ENCODE results near the gene BAIAP2.
"Not testable (repeated sequence)": the region's sequence is repeated elsewhere in the genome, so short reads cannot be mapped to it uniquely, and the experiment has no call there.

BAIAP2 gene

GRCh38 chr17:81078026-81078913, 43.3 kb downstream of the BAIAP2 start:
- not testable (repeated sequence) for H3K4me3 ChIP-seq (ENCODE audit: low read length); H3K4me1 ChIP-seq (ENCODE audit: control insufficient read depth, insufficient read depth, low read length); H3K9ac ChIP-seq (ENCODE audit: low read length); H3K27ac ChIP-seq (ENCODE audit: low read depth, low read length); H3K36me3 ChIP-seq (ENCODE audit: control insufficient read depth, insufficient read depth, low read length); H3K27me3 ChIP-seq (ENCODE audit: control insufficient read depth, insufficient read depth, low read length)

- Histone ChIP-seq H3K36me3 (ENCODE audit: control insufficient read depth, insufficient read depth, low read length) (no peaks in the 10 kb centered on the region), H3K27ac (ENCODE audit: low read depth, low read length) (no peak overlapping the region), H3K4me3 (ENCODE audit: low read length) (no peak overlapping the region), H3K9ac (ENCODE audit: low read length) (no peak overlapping the region), H3K4me1 (ENCODE audit: control insufficient read depth, insufficient read depth, low read length) (no peaks in the 10 kb centered on the region), H3K27me3 (ENCODE audit: control insufficient read depth, insufficient read depth, low read length) (no peaks in the 10 kb centered on the region)
Observed at GRCh38 chr17:81080019-81080418, 45.1 kb downstream of the BAIAP2 start.

GRCh38 chr17:81081222-81082176, 46.5 kb downstream of the BAIAP2 start:
- Histone ChIP-seq H3K9ac (ENCODE audit: low read length) (no peak overlapping the region), H3K4me1 (ENCODE audit: control insufficient read depth, insufficient read depth, low read length) (no peaks in the 10 kb centered on the region), H3K4me3 (ENCODE audit: low read length) (no peak overlapping the region), H3K27me3 (ENCODE audit: control insufficient read depth, insufficient read depth, low read length) (no peaks in the 10 kb centered on the region), H3K27ac (ENCODE audit: low read depth, low read length) (peak overlapping the region; percentile 0), H3K36me3 (ENCODE audit: control insufficient read depth, insufficient read depth, low read length) (no peaks in the 10 kb centered on the region)

GRCh38 chr17:81082177-81083073, 47.5 kb downstream of the BAIAP2 start:
- H3K4me3 ChIP-seq (ENCODE audit: low read length): no peak overlapping the region
- H3K27ac ChIP-seq (ENCODE audit: low read depth, low read length): peak overlapping the region; percentile 18
- peaks cover 2% of the 10 kb centered on the region for H3K36me3 ChIP-seq (ENCODE audit: control insufficient read depth, insufficient read depth, low read length)
- no peaks in the 10 kb centered on the region for H3K4me1 ChIP-seq (ENCODE audit: control insufficient read depth, insufficient read depth, low read length)
- H3K27me3 ChIP-seq (ENCODE audit: control insufficient read depth, insufficient read depth, low read length): no peaks in the 10 kb centered on the region
- no peak overlapping the region for H3K9ac ChIP-seq (ENCODE audit: low read length)

GRCh38 chr17:81083125-81083765, 48.3 kb downstream of the BAIAP2 start:
- Histone ChIP-seq H3K27me3 (ENCODE audit: control insufficient read depth, insufficient read depth, low read length) (no peaks in the 10 kb centered on the region), H3K9ac (ENCODE audit: low read length) (no peak overlapping the region)

GRCh38 chr17:81084680-81085419, 49.9 kb downstream of the BAIAP2 start:
- Histone ChIP-seq H3K4me1 (ENCODE audit: control insufficient read depth, insufficient read depth, low read length) (no peaks in the 10 kb centered on the region), H3K36me3 (ENCODE audit: control insufficient read depth, insufficient read depth, low read length) (peaks cover 4% of the 10 kb centered on the region), H3K27ac (ENCODE audit: low read depth, low read length) (no peak overlapping the region), H3K4me3 (ENCODE audit: low read length) (no peak overlapping the region), H3K9ac (ENCODE audit: low read length) (no peak overlapping the region), H3K27me3 (ENCODE audit: control insufficient read depth, insufficient read depth, low read length) (no peaks in the 10 kb centered on the region)

More at GRCh38 chr17:81083125-81083765, 48.3 kb downstream of the BAIAP2 start:
- Histone ChIP-seq H3K36me3 (ENCODE audit: control insufficient read depth, insufficient read depth, low read length) (peaks cover 4% of the 10 kb centered on the region), H3K4me1 (ENCODE audit: control insufficient read depth, insufficient read depth, low read length) (no peaks in the 10 kb centered on the region), H3K4me3 (ENCODE audit: low read length) (no peak overlapping the region), H3K27ac (ENCODE audit: low read depth, low read length) (peak overlapping the region; percentile 18)

GRCh38 chr17:81085420-81085911, 50.5 kb downstream of the BAIAP2 start:
- Histone ChIP-seq H3K4me3 (ENCODE audit: low read length) (no peak overlapping the region), H3K9ac (ENCODE audit: low read length) (no peak overlapping the region), H3K36me3 (ENCODE audit: control insufficient read depth, insufficient read depth, low read length) (peaks cover 4% of the 10 kb centered on the region), H3K27me3 (ENCODE audit: control insufficient read depth, insufficient read depth, low read length) (no peaks in the 10 kb centered on the region), H3K4me1 (ENCODE audit: control insufficient read depth, insufficient read depth, low read length) (no peaks in the 10 kb centered on the region), H3K27ac (ENCODE audit: low read depth, low read length) (no peak overlapping the region)

GRCh38 chr17:81086789-81087551, 52.0 kb downstream of the BAIAP2 start:
- no peak overlapping the region for H3K9ac ChIP-seq (ENCODE audit: low read length)
- H3K27me3 ChIP-seq (ENCODE audit: control insufficient read depth, insufficient read depth, low read length): no peaks in the 10 kb centered on the region
- peaks cover 4% of the 10 kb centered on the region for H3K36me3 ChIP-seq (ENCODE audit: control insufficient read depth, insufficient read depth, low read length)
- no peak overlapping the region for H3K27ac ChIP-seq (ENCODE audit: low read depth, low read length)
- no peaks in the 10 kb centered on the region for H3K4me1 ChIP-seq (ENCODE audit: control insufficient read depth, insufficient read depth, low read length)
- no peak overlapping the region for H3K4me3 ChIP-seq (ENCODE audit: low read length)

GRCh38 chr17:81090361-81091136, 55.6 kb downstream of the BAIAP2 start:
- H3K27me3 ChIP-seq (ENCODE audit: control insufficient read depth, insufficient read depth, low read length): no peaks in the 10 kb centered on the region
- peaks cover 14% of the 10 kb centered on the region for H3K4me1 ChIP-seq (ENCODE audit: control insufficient read depth, insufficient read depth, low read length)
- H3K36me3 ChIP-seq (ENCODE audit: control insufficient read depth, insufficient read depth, low read length): peaks cover 4% of the 10 kb centered on the region
- no peak overlapping the region for H3K9ac ChIP-seq (ENCODE audit: low read length)
- H3K4me3 ChIP-seq (ENCODE audit: low read length): peak overlapping the region; percentile 2
- no peak overlapping the region for H3K27ac ChIP-seq (ENCODE audit: low read depth, low read length)

GRCh38 chr17:81091154-81091553, 56.2 kb downstream of the BAIAP2 start:
- Histone ChIP-seq H3K4me1 (ENCODE audit: control insufficient read depth, insufficient read depth, low read length) (peaks cover 19% of the 10 kb centered on the region), H3K36me3 (ENCODE audit: control insufficient read depth, insufficient read depth, low read length) (peaks cover 4% of the 10 kb centered on the region), H3K4me3 (ENCODE audit: low read length) (no peak overlapping the region), H3K27me3 (ENCODE audit: control insufficient read depth, insufficient read depth, low read length) (no peaks in the 10 kb centered on the region), H3K9ac (ENCODE audit: low read length) (no peak overlapping the region), H3K27ac (ENCODE audit: low read depth, low read length) (no peak overlapping the region)

Data from rectal smooth muscle tissue (tissue), 1 donor.